PC-3 (cell line): Measurements from ENCODE around the gene SPARC. TPM values are rescaled to one million over a fixed set of nuclear protein-coding genes. Genes with fewer than 3 reads are reported as not detected.

Source experiments
- ATAC-seq: fragments of 200-7000 bp; cut with Tn5 transposase; 2 replicates; pipeline ENCODE4 v1.9.1; 2020; ENCODE audit warnings: mild to moderate bottlenecking, moderate library complexity
- BruUV-seq: library from RNA; stranded (reverse); fragments of 400-500 nt; replicated peaks from 2 replicates; lab custom pipeline; 2021; lab: Mats Ljungman, UMichigan
- CTCF ChIA-PET: fragments of 300-600 bp; sonication (Branson Sonifier 250); formaldehyde crosslinking; loops from one replicate; lab custom pipeline; 2022; ENCODE audit warnings: antibody characterized with exemption; lab: Charles Lee
- POLR2A ChIA-PET: fragments of 300-600 bp; sonication (Branson Sonifier 250); formaldehyde crosslinking; loops from one replicate; lab custom pipeline; 2022; ENCODE audit warnings: antibody characterized with exemption; ENCODE audit not compliant: unreplicated experiment; lab: Charles Lee
- DNase-seq: peaks from one replicate; pipeline ENCODE4 v3.0.0-alpha.2; 2015
- H2AFZ ChIP-seq: fragments of 300-600 bp; sonication (generic); 2 replicates; pipeline ENCODE4 v1.6.0; 2016; ENCODE audit warnings: antibody characterized with exemption, low read length
- H3F3A ChIP-seq: fragments of 300-600 bp; sonication (generic); one replicate; pipeline ENCODE4 v1.6.0; 2017; ENCODE audit warnings: antibody characterized with exemption, low read length, control low read depth, mild to moderate bottlenecking; ENCODE audit not compliant: unreplicated experiment
- H3K27ac ChIP-seq: fragments of 300-600 bp; sonication (generic); 2 replicates; pipeline ENCODE4 v1.5.1; 2016; ENCODE audit warnings: mild to moderate bottlenecking, low read length
- H3K27me3 ChIP-seq: fragments of 300-600 bp; sonication (generic); 2 replicates; pipeline ENCODE4 v1.6.1; 2016; ENCODE audit warnings: low read length, mixed read lengths
- H3K36me3 ChIP-seq: fragments of 300-600 bp; sonication (generic); 2 replicates; pipeline ENCODE4 v1.6.1; 2016; ENCODE audit warnings: low read depth, mixed run types, low read length, mixed read lengths
- H3K4me1 ChIP-seq: fragments of 300-600 bp; sonication (generic); 2 replicates; pipeline ENCODE4 v1.5.1; 2016; ENCODE audit warnings: low read length; ENCODE audit not compliant: insufficient read depth
- H3K4me2 ChIP-seq: fragments of 300-600 bp; sonication (generic); 2 replicates; pipeline ENCODE4 v1.6.0; 2016; ENCODE audit warnings: low read length
- H3K4me3 ChIP-seq: fragments of 300-600 bp; sonication (generic); 2 replicates; pipeline ENCODE4 v1.5.1; 2016; ENCODE audit warnings: mild to moderate bottlenecking, low read length, mixed read lengths
- H3K79me2 ChIP-seq: fragments of 300-600 bp; sonication (generic); 2 replicates; pipeline ENCODE4 v1.6.1; 2017; ENCODE audit warnings: low read length, mixed read lengths
- H3K9ac ChIP-seq: fragments of 300-600 bp; sonication (generic); 2 replicates; pipeline ENCODE4 v1.6.0; 2016; ENCODE audit warnings: mild to moderate bottlenecking, low read length
- H3K9me2 ChIP-seq: fragments of 300-600 bp; sonication (generic); replicated peaks from 2 replicates; pipeline ENCODE4 v1.6.1; 2016; ENCODE audit warnings: mixed run types, low read length, mixed read lengths
- H3K9me3 ChIP-seq: fragments of 300-600 bp; sonication (generic); 2 replicates; pipeline ENCODE4 v1.6.1; 2016; ENCODE audit warnings: low read length, mixed read lengths
- H4K20me1 ChIP-seq: fragments of 300-600 bp; sonication (generic); 2 replicates; pipeline ENCODE4 v1.6.1; 2016; ENCODE audit warnings: low read length, mixed read lengths
- EZH2 ChIP-seq: fragments of 300-600 bp; sonication (generic); IDR thresholded peaks from one replicate; pipeline ENCODE4 v1.6.1; 2017; ENCODE audit warnings: antibody characterized with exemption, mild to moderate bottlenecking, low read length; ENCODE audit not compliant: unreplicated experiment
- EZH2phosphoT487 ChIP-seq: fragments of 300-600 bp; sonication (generic); IDR thresholded peaks from 2 replicates; pipeline ENCODE4 v1.6.1; 2018; ENCODE audit warnings: mild to moderate bottlenecking, antibody characterized with exemption, low read length, borderline replicate concordance
- intact Hi-C: fragments of 100-400 bp; cut with micrococcal nuclease; formaldehyde crosslinking; loops from 2 replicates; pipeline ENCODE4 v1.9.0; 2023
- total RNA-seq: library from RNA; depleted of rRNA; stranded (reverse); fragments of >200 nt; gene quantifications from 2 replicates; pipeline ENCODE4 v1.2.3, GENCODE V29; 2014
- TF ChIP-seq, protein P1 (sequence below): fragments of 300-600 bp; sonication (generic); conservative IDR thresholded peaks from 2 replicates; pipeline ENCODE4 v1.5.1; 2017; ENCODE audit warnings: antibody characterized with exemption, low read depth, mild to moderate bottlenecking, low read length

SPARC gene
- total RNA-seq, 1 experiment from 2014 or later = 2.7 TPM

DNA sequence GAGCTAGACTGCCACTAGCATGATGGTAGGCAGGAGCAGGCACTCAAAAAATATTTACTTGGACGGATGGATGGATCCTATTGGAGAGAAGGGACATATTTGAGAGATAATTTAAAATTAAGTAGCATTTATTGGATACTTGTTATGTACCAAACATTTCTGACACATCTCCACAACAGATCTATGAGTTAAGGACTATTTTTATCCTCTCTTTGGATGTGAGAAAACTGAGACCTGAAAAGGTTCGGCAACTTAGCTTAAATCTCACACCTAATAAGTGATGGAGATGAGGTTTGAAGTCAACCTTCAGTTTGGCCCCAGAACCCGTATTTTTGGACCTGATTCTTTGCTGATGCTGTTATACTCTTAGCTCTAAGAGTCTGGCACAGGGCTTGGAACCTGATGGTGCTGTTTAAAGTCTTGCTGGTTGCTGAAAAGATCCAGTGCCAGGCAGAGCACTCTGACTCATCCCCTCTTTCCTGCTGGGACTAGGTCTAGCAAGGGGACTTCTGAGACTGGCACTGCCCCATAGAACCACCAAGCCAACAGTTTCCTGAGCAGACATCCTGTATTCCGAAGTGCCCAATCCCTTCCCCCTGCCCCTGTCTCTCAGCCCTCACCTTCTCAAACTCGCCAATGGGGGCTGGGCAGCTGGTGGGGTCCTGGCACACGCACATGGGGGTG, 15.6 kb downstream of the SPARC start:
- Histone ChIP-seq H4K20me1 (no peaks in the 10 kb centered on the region), H2AFZ (peak overlapping the region; percentile 21; the same call in 1 of the 2 replicates), H3K4me2 (peak overlapping the region; percentile 20; the same call in 1 of the 2 replicates), H3K36me3 (no peaks in the 10 kb centered on the region), H3K79me2 (no peaks in the 10 kb centered on the region), H3K4me3 (no peak overlapping the region), H3K4me1 (peaks cover 20% of the 10 kb centered on the region), H3K9me2 (no peaks in the 10 kb centered on the region), H3F3A (no peaks in the 10 kb centered on the region), H3K27me3 (no peaks in the 10 kb centered on the region), H3K9ac (no peak overlapping the region), H3K9me3 (no peaks in the 10 kb centered on the region), H3K27ac (no peak overlapping the region)
- no TSS peak for BruUV-seq
- intact Hi-C loops = no loop called here
- ChIA-PET CTCF (no interaction called here), POLR2A (no interaction called here)
- DNase-seq (peak; percentile 51), ATAC-seq (peak; percentile 88)
- TF ChIP-seq, protein P1, sequence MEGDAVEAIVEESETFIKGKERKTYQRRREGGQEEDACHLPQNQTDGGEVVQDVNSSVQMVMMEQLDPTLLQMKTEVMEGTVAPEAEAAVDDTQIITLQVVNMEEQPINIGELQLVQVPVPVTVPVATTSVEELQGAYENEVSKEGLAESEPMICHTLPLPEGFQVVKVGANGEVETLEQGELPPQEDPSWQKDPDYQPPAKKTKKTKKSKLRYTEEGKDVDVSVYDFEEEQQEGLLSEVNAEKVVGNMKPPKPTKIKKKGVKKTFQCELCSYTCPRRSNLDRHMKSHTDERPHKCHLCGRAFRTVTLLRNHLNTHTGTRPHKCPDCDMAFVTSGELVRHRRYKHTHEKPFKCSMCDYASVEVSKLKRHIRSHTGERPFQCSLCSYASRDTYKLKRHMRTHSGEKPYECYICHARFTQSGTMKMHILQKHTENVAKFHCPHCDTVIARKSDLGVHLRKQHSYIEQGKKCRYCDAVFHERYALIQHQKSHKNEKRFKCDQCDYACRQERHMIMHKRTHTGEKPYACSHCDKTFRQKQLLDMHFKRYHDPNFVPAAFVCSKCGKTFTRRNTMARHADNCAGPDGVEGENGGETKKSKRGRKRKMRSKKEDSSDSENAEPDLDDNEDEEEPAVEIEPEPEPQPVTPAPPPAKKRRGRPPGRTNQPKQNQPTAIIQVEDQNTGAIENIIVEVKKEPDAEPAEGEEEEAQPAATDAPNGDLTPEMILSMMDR = no peak
- TF ChIP-seq EZH2 (no peak), EZH2phosphoT487 (no peak)

DNA sequence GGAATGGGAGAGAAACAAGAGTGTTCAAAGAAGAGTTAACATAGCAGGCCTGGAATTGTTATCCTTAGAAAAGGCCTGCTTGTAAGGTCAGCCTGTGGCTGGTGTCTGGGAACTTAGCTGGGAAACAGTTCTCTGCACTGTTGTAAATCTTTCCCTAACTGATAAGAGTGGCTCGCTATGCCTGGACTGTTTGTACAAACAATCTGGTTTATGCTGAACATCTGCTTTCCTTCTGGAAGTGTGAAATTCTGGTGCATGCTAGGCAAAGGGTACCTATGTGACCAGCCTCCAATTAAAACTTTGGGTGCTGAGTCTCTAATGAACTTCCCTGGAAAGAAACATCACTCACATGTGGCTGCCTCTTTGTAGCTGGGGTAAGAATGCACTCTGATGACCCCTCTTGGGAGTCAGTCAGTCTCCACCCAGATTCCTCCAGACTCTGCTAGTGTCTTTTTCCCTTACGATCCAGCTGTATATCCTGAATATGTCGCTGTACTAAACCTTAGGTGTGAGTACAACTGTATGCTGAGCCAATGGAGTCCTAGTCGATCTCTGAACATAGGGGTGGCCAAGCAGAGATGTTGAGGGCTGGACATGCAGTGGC, 16.5 kb downstream of the SPARC start:
- no peak overlapping the region for H2AFZ ChIP-seq
- DNase-seq = no peak
- no peak overlapping the region for H3K9ac ChIP-seq
- no peaks in the 10 kb centered on the region for H3K9me2 ChIP-seq
- H3K79me2 ChIP-seq = no peaks in the 10 kb centered on the region
- TF ChIP-seq EZH2phosphoT487 (no peak), EZH2 (no peak)
- TF ChIP-seq, protein P1 = no peak
- no peaks in the 10 kb centered on the region for H4K20me1 ChIP-seq
- no peaks in the 10 kb centered on the region for H3F3A ChIP-seq
- no peaks in the 10 kb centered on the region for H3K36me3 ChIP-seq
- peaks cover 15% of the 10 kb centered on the region for H3K4me1 ChIP-seq
- intact Hi-C loops = no loop called here
- no peak overlapping the region for H3K27ac ChIP-seq
- CTCF ChIA-PET = no interaction called here
- no peak for ATAC-seq
- BruUV-seq = no TSS peak
- no peaks in the 10 kb centered on the region for H3K27me3 ChIP-seq
- no peak overlapping the region for H3K4me3 ChIP-seq
- H3K4me2 ChIP-seq = no peak overlapping the region
- H3K9me3 ChIP-seq = no peaks in the 10 kb centered on the region
- POLR2A ChIA-PET = no interaction called here

DNA sequence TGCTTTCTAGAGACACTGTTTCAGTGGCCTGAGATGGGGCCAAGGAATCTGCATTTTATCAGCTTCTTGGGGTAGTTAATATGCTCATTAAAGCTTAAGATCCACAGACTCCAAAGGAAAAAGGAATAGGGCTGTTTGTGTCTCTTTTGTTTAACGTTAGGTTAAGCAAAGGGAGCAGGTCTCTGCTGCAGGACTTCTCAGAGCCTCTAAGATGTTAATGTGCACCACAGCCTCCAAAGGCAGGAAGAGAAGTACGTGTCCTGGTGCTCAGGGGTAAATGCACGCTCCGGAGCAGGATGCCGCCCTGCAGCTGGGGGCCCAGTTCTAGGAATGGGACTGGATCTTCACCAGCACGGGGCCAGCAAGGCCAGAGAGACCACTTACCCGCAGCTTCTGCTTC, 19.6 kb downstream of the SPARC start:
- H3K9ac ChIP-seq = no peak overlapping the region
- ChIA-PET CTCF (no interaction called here), POLR2A (no interaction called here)
- BruUV-seq = no TSS peak
- no peaks in the 10 kb centered on the region for H3K9me3 ChIP-seq
- DNase-seq (no peak), ATAC-seq (no peak)
- no peak overlapping the region for H3K4me2 ChIP-seq
- no peak overlapping the region for H2AFZ ChIP-seq
- no peaks in the 10 kb centered on the region for H3K27me3 ChIP-seq
- no peaks in the 10 kb centered on the region for H3F3A ChIP-seq
- intact Hi-C loops = no loop called here
- H3K27ac ChIP-seq = no peak overlapping the region
- H3K4me1 ChIP-seq = peaks cover 22% of the 10 kb centered on the region
- no peaks in the 10 kb centered on the region for H3K79me2 ChIP-seq
- H3K4me3 ChIP-seq = no peak overlapping the region
- TF ChIP-seq EZH2phosphoT487 (no peak), EZH2 (no peak)
- TF ChIP-seq, protein P1 = no peak
- no peaks in the 10 kb centered on the region for H3K9me2 ChIP-seq
- no peaks in the 10 kb centered on the region for H3K36me3 ChIP-seq
- H4K20me1 ChIP-seq = no peaks in the 10 kb centered on the region
